GM12872 (cell line): ENCODE measurements around the gene MYH7.

Experiments
- CTCF ChIP-seq: IDR thresholded peaks from 3 replicates; pipeline ENCODE4 v1.5.1; 2011; ENCODE audit warnings: low read depth, mild to moderate bottlenecking, low read length, moderate library complexity; ENCODE audit not compliant: insufficient read depth

MYH7 gene

GRCh38 chr14:23411563-23412525 is 23.6 kb downstream of the MYH7 start:
- no peak for TF ChIP-seq CTCF

- TF ChIP-seq CTCF, result no peak
Measured at GRCh38 chr14:23409966-23410635, 25.4 kb downstream of the MYH7 start.

GRCh38 chr14:23409475-23409874 is 26.0 kb downstream of the MYH7 start:
- TF ChIP-seq CTCF, result no peak

GRCh38 chr14:23408307-23408630 is 27.2 kb downstream of the MYH7 start:
- no peak for TF ChIP-seq CTCF

- no peak for TF ChIP-seq CTCF
Measured at GRCh38 chr14:23407516-23408306, 27.7 kb downstream of the MYH7 start, which contains the start of gene MYH6. Gene MYH6, minus strand, starts transcription at chr14:23408273. Its CDS starts 1,050 bp downstream, at chr14:23407223.

- TF ChIP-seq CTCF, result no peak
Measured at GRCh38 chr14:23406725-23407355, 28.6 kb downstream of the MYH7 start.

GRCh38 chr14:23406244-23406643 is 29.2 kb downstream of the MYH7 start:
- no peak for TF ChIP-seq CTCF
